GM21526 (cell line): ENCODE measurements around the gene APOBEC3C.
"Not testable (repeated sequence)": the region's sequence is repeated elsewhere in the genome, so short reads cannot be mapped to it uniquely, and the experiment has no call there.

Experiments
- ATAC-seq: cut with Tn5 transposase; IDR thresholded peaks from one replicate; pipeline ENCODE4 v1.9.1; 2021; ENCODE audit warnings: moderate library complexity; ENCODE audit not compliant: unreplicated experiment, low FRiP score

APOBEC3C gene

DNA sequence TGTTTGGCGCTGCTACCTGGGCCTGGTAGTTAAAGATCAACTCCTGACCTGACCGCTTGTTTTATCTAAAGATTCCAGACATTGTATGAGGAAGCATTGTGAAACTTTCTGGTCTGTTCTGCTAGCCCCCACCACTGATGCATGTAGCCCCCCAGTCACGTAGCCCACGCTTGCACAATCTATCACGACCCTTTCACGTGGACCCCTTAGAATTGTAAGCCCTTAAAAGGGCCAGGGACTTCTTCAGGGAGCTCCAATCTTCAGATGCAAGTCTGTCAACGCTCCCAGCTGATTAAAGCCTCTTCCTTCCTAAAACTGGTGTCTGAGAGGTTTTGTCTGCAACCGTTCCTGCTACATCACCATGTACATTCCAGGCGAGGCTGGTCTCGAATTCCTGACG, 41.6 kb downstream of the APOBEC3C start:
- no peak for ATAC-seq

DNA sequence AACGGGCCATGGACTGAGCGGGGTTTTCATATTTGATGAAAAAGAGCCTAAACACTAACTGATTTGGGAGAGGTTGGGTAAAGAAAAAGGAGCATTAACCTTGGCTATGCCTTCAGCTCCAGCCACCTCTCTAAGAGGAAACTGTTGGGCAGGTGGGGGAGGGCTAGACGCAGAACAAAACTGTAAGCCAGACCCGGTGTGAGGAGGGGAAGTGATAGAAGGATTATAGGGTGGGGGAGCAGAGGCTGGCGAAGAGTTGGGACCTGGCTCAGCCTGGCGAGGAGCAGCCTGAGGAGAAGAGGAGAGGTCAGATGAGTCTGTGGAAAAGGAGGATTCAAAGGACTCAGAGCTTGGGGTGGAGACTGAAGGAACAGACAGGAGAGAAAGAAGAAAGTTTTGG, 47.2 kb downstream of the APOBEC3C start:
- ATAC-seq: not testable (repeated sequence)

DNA sequence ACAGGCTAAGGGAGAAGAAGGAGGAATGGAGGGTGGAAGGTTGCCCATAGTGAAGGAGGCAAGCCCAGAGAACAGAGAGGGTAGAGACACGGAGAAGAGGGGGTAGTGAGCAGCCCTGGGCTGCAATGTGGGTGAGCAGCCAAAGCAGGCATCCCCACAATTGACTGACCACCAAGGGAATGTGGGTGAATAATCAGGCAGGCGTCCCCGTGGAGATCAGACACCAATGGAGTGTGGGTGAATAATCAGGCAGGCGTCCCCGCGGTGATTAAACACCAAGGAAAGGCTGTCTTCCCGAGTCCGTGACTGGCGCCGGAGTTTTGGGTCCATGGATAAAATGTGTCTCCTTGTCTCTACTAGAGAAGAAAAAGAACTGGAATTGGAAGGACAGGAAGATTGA, 47.9 kb downstream of the APOBEC3C start:
- ATAC-seq: not testable (repeated sequence)

DNA sequence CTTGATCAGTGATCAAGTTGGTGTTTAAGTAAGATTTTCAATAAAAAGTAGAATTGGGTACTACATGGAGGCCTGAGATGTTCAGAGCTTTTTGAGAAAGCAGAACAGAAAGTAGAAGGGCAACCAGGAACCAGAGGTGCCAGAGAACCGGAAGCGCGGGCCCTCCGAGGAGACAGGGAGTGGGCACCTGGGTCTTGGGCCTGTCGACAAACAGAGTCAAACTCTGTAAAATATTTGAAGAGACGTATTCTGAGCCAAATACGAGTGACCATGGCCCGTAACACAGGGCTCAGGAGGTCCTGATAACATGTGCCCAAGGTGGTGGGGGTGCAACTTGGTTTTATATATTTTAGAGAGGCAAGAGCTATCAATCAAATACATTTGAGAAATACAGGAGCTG, 49.8 kb downstream of the APOBEC3C start:
- ATAC-seq: peak; percentile 43

DNA sequence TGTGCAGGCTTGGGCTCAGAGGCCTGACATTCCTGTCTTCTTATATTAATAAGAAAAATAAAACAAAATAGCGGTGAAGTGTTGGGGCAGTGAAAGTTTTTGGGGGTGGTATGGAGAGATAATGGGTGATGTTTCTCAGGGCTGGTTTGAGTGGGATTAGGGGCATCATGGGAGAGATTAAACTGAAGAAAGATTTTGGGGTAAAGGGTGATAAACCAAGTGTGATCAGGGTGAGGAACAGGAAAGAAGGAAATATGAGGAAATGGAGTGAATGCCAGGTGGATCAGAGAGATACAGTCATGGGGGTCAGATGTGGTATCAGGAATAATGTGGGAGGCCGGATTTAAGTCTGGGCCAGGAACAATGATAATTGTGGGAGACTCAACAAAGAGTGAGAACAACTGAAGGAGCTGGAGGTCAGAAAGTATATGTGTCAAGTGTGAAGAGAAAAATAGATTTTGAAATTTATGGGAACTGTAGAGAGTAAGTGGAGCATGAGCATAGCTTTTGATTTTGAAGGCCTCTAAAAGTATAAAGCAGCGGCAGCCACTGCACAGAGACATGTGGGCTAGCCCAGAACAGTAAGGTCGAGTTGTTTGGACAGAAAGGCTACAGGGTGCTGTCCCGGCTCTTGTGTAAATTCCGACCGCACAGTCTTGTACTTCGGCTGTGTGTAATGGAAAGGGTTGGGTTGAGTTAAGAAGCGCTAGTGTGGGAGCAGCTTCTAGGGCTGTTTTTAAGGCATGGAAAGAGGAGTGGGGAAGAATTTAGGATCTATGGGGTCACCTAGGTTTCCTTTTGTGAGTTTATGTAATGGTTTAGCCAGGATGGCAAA, 52.6 kb downstream of the APOBEC3C start:
- not testable (repeated sequence) for ATAC-seq

DNA sequence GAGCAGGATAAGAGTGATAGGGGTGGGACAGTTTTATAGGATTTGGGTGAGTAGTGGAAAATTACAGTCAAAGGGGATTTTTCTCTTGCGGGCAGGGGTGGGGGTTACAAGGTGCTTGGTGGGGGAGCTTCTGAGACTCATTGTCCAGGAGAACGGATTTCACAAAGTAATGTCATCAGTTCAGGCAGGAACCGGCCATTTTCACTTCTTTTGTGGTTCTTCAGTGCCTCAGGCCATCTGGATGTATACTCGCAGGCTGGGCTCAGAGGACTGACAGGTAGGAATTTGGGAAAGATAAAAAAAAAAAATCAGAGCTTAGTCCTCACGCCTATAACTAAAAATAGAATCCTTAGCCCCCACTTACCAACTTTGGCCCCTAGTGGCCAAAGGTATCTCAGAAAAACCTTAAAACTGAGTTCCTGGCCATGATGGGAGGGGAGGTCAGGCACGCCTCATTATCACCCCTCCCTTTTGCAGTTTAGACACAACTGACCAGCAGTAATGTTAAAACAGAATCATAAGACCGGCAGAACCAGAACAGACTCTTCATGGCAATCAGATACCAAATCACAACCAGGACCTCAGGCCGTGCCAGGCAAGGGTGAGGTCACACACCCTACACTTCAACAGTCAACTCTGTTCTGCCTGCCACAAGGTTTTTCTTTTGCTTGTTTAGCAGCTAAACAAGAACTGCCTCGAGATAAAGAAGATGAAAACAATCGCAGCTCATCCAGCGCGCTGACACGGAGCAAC, 54.2 kb downstream of the APOBEC3C start:
- no peak for ATAC-seq
